Sigmoid colon (tissue), 4 donors: ENCODE results near the gene CIITA.

Source experiments
- EP300 ChIP-seq, 4 donors: sonication (generic); formaldehyde crosslinking; IDR thresholded peaks; one replicate each; pipeline ENCODE4 v1.6.1; 2017; ENCODE audit warnings: antibody characterized with exemption in 4 of 4
- POLR2A ChIP-seq, 2 donors: fragments of 450-650 bp; IDR thresholded peaks; one replicate each; pipeline ENCODE4 v1.6.1; 2016; ENCODE audit warnings: antibody characterized with exemption in 2 of 2, mild to moderate bottlenecking in 2 of 2, moderate library complexity in 2 of 2
- POLR2AphosphoS5 ChIP-seq, 4 donors: sonication (generic); formaldehyde crosslinking; IDR thresholded peaks; one replicate each; pipeline ENCODE4 v1.6.1; 2017; ENCODE audit warnings: antibody characterized with exemption in 4 of 4
- TF ChIP-seq, protein P1 (sequence below), 4 experiments: fragments of 450-650 bp in 3 of 4; fragments of 200-600 bp in 1 of 4; IDR thresholded peaks; one replicate each; pipeline ENCODE4 v1.5.1; 2016 to 2019; ENCODE audit warnings: antibody characterized with exemption in 4 of 4, mild to moderate bottlenecking in 3 of 4, moderate library complexity in 2 of 4

DNA sequence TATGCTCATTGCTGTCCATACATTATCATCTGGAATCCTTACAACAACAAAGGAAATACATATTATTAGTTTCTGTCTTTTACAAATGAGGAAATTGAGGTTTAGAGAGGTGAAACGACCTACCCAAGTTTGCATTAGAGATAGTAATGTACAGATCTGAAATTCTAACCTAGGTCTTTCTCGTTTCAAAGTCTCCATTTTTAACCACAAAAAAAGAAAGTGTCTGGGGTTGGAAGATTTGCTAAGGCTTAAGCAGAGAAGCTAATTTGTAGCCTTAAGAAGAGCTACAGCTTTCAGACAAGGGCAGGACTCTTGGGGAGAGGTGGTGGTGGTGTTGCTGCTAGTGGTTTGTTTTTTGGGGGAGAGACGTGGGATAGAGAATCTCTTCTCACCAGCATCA lies 19.2 kb downstream of the CIITA start:
- TF ChIP-seq, protein P1, sequence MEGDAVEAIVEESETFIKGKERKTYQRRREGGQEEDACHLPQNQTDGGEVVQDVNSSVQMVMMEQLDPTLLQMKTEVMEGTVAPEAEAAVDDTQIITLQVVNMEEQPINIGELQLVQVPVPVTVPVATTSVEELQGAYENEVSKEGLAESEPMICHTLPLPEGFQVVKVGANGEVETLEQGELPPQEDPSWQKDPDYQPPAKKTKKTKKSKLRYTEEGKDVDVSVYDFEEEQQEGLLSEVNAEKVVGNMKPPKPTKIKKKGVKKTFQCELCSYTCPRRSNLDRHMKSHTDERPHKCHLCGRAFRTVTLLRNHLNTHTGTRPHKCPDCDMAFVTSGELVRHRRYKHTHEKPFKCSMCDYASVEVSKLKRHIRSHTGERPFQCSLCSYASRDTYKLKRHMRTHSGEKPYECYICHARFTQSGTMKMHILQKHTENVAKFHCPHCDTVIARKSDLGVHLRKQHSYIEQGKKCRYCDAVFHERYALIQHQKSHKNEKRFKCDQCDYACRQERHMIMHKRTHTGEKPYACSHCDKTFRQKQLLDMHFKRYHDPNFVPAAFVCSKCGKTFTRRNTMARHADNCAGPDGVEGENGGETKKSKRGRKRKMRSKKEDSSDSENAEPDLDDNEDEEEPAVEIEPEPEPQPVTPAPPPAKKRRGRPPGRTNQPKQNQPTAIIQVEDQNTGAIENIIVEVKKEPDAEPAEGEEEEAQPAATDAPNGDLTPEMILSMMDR (IDR thresholded peaks at IDR 0.05): no peak
- TF ChIP-seq POLR2A (IDR thresholded peaks at IDR 0.05): no peak
- no peak for TF ChIP-seq POLR2AphosphoS5 (IDR thresholded peaks at IDR 0.05)
- no peak for TF ChIP-seq EP300 (IDR thresholded peaks at IDR 0.05)
